Upper lobe of left lung (tissue), 6 donors: ENCODE data around the gene ANKRD31. TPM values are rescaled to one million over a fixed set of nuclear protein-coding genes. Genes with fewer than 3 reads are reported as not detected.

Experiments
- ATAC-seq, 2 donors: fragments of 200-7000 bp; cut with Tn5 transposase; one replicate each; pipeline ENCODE4 v1.9.1; 2022; ENCODE audit warnings: mild to moderate bottlenecking in 2 of 2, moderate library complexity in 2 of 2; ENCODE audit not compliant: low FRiP score in 2 of 2
- DNase-seq, 2 donors: peaks; one replicate each; pipeline ENCODE4 v3.0.0-alpha.2; 2019 to 2020
- H3K27ac ChIP-seq, 4 donors: fragments of 200-600 bp; sonication (generic); one replicate each; pipeline ENCODE4 v1.5.1; 2016 to 2019
- H3K27me3 ChIP-seq, 4 donors: fragments of 200-600 bp; sonication (generic); one replicate each; pipeline ENCODE4 v1.5.1; 2017 to 2019
- H3K36me3 ChIP-seq, 4 donors: fragments of 200-600 bp; sonication (generic); one replicate each; pipeline ENCODE4 v1.5.1; 2016 to 2019
- H3K4me1 ChIP-seq, 4 donors: fragments of 200-600 bp; sonication (generic); one replicate each; pipeline ENCODE4 v1.5.1; 2018 to 2019
- H3K4me3 ChIP-seq, 4 donors: fragments of 200-600 bp; sonication (generic); one replicate each; pipeline ENCODE4 v1.5.1; 2017 to 2019; ENCODE audit warnings: mild to moderate bottlenecking in 2 of 4, moderate library complexity in 1 of 4
- H3K9me3 ChIP-seq, 4 donors: fragments of 200-600 bp; sonication (generic); one replicate each; pipeline ENCODE4 v1.5.1; 2018 to 2019
- CTCF ChIP-seq, 6 experiments: fragments of 450-650 bp in 4 of 6; fragments of 200-600 bp in 2 of 6; sonication (generic) in 2 of 6; IDR thresholded peaks; one replicate each; pipeline ENCODE4 v1.5.1; 2016 to 2019; ENCODE audit warnings: antibody characterized with exemption in 6 of 6
- EP300 ChIP-seq, 4 donors: sonication (generic); formaldehyde crosslinking; IDR thresholded peaks; one replicate each; pipeline ENCODE4 v1.5.1; 2017; ENCODE audit warnings: antibody characterized with exemption in 4 of 4, control low read depth in 2 of 4
- POLR2A ChIP-seq, 4 donors: fragments of 450-650 bp; IDR thresholded peaks; one replicate each; pipeline ENCODE4 v1.5.1; 2016 to 2017; ENCODE audit warnings: antibody characterized with exemption in 4 of 4, mild to moderate bottlenecking in 2 of 4
- POLR2AphosphoS5 ChIP-seq, 2 donors: sonication (generic); formaldehyde crosslinking; IDR thresholded peaks; one replicate each; pipeline ENCODE4 v1.5.1; 2017; ENCODE audit warnings: antibody characterized with exemption in 2 of 2
- WGBS, 2 donors: methylation state at CpG; one replicate each; pipeline ENCODE4 v1.1.5; 2017 to 2018; 5-methylcytosine and 5-hydroxymethylcytosine counted together
- total RNA-seq, 6 donors: library from RNA; depleted of rRNA in 4 of 6; stranded (reverse); fragments of >200 nt in 4 of 6; gene quantifications; one replicate each; pipeline versions ENCODE4 v1.1.0 to v1.2.1, GENCODE V29; 2016 to 2021
- donor health status: DM: no; HTN: no; CAD: no; lungs with moderate emphysema.
- donor health status: DM: no; HTN: yes; CAD: no; lungs with severe emphysema.

Gene ANKRD31
- total RNA-seq, 6 donors from 2014 or later, result under 0.01 to 0.17 (median 0.11) TPM; not detected in 2

- ATAC-seq, result peak; percentile 53 to 81
- no peak overlapping the region for H3K4me3 ChIP-seq
- WGBS, 2 donors, result 57 to 100% methylated on average over 2 to 6 of the region's 6 CpGs
- TF ChIP-seq POLR2AphosphoS5 (IDR thresholded peaks at IDR 0.05), result peak in 1 of 2 donors; percentile 47
- TF ChIP-seq EP300 (IDR thresholded peaks at IDR 0.05), result peak in 3 of 4 donors; percentile 50 to 70 (median 61)
- TF ChIP-seq CTCF (IDR thresholded peaks at IDR 0.05), result no peak
- TF ChIP-seq POLR2A (IDR thresholded peaks at IDR 0.05), result peak in 1 of 4 donors; percentile 8
- peak in 1 of 2 donors; percentile 85 for DNase-seq
- peaks cover 0 to 11% (median 4%) of the 10 kb centered on the region in 4 donors for H3K4me1 ChIP-seq
- no peaks in the 10 kb centered on the region for H3K27me3 ChIP-seq
- H3K27ac ChIP-seq, result peak overlapping the region in 2 of 4 donors; percentile 13 to 24
- H3K9me3 ChIP-seq, result no peaks in the 10 kb centered on the region
- no peaks in the 10 kb centered on the region for H3K36me3 ChIP-seq
Observed at GRCh38 chr5:75034137-75034739, 202.4 kb downstream of the ANKRD31 start.

GRCh38 chr5:75031366-75031765 is 205.3 kb downstream of the ANKRD31 start:
- Histone ChIP-seq H3K4me3 (no peak overlapping the region), H3K27ac (no peak overlapping the region), H3K27me3 (no peaks in the 10 kb centered on the region), H3K4me1 (peaks cover 0 to 11% (median 4%) of the 10 kb centered on the region in 4 donors), H3K9me3 (no peaks in the 10 kb centered on the region), H3K36me3 (no peaks in the 10 kb centered on the region)
- DNase-seq (no peak), ATAC-seq (no peak)
- TF ChIP-seq POLR2A (IDR thresholded peaks at IDR 0.05) (no peak), EP300 (IDR thresholded peaks at IDR 0.05) (no peak), POLR2AphosphoS5 (IDR thresholded peaks at IDR 0.05) (no peak), CTCF (IDR thresholded peaks at IDR 0.05) (no peak)
- 35 to 56% methylated on average over 3 of the region's 3 CpGs for WGBS, 2 donors

- ATAC-seq, result no peak
Observed at GRCh38 chr5:75028090-75028489, 208.6 kb downstream of the ANKRD31 start.

GRCh38 chr5:75023368-75024159 is 213.1 kb downstream of the ANKRD31 start:
- DNase-seq (no peak), ATAC-seq (no peak)
- WGBS, 2 donors, result 68 to 70% methylated on average over 9 of the region's 9 CpGs
- Histone ChIP-seq H3K27me3 (no peaks in the 10 kb centered on the region), H3K4me1 (no peaks in the 10 kb centered on the region), H3K36me3 (no peaks in the 10 kb centered on the region), H3K9me3 (no peaks in the 10 kb centered on the region), H3K27ac (no peak overlapping the region), H3K4me3 (no peak overlapping the region)
- TF ChIP-seq CTCF (IDR thresholded peaks at IDR 0.05), result no peak
- TF ChIP-seq POLR2AphosphoS5 (IDR thresholded peaks at IDR 0.05), result no peak
- TF ChIP-seq EP300 (IDR thresholded peaks at IDR 0.05), result no peak
- TF ChIP-seq POLR2A (IDR thresholded peaks at IDR 0.05), result no peak

More at GRCh38 chr5:75028090-75028489, 208.6 kb downstream of the ANKRD31 start:
- DNase-seq, result no peak
- Histone ChIP-seq H3K9me3 (no peaks in the 10 kb centered on the region), H3K4me3 (no peak overlapping the region), H3K27ac (no peak overlapping the region), H3K27me3 (no peaks in the 10 kb centered on the region), H3K36me3 (no peaks in the 10 kb centered on the region), H3K4me1 (no peaks in the 10 kb centered on the region)
- TF ChIP-seq POLR2AphosphoS5 (IDR thresholded peaks at IDR 0.05) (no peak), EP300 (IDR thresholded peaks at IDR 0.05) (no peak), CTCF (IDR thresholded peaks at IDR 0.05) (no peak), POLR2A (IDR thresholded peaks at IDR 0.05) (no peak)
- WGBS, 2 donors, result 76 to 84% methylated on average over 3 of the region's 3 CpGs
